CD4-positive, alpha-beta T cell (primary cell): Measurements from ENCODE around the gene SRP72. TPM values are rescaled to one million over a fixed set of nuclear protein-coding genes. Genes with fewer than 3 reads are reported as not detected.
"Not testable (repeated sequence)": the region's sequence is repeated elsewhere in the genome, so short reads cannot be mapped to it uniquely, and the experiment has no call there.

Source experiments
- ATAC-seq: fragments of 200-7000 bp; cut with Tn5 transposase; one replicate; pipeline ENCODE4 v1.10.0; 2022; ENCODE audit warnings: mild to moderate bottlenecking; ENCODE audit not compliant: poor library complexity
- CTCF ChIA-PET: fragments of 350-600 bp; sonication (Branson Sonifier 250); formaldehyde crosslinking; loops from one replicate; lab custom pipeline; 2021; ENCODE audit warnings: antibody characterized with exemption, inconsistent platforms; lab: Charles Lee
- POLR2A ChIA-PET: fragments of 350-600 bp; sonication (Branson Sonifier 250); formaldehyde crosslinking; loops from one replicate; lab custom pipeline; 2021; ENCODE audit warnings: antibody characterized with exemption, inconsistent platforms; lab: Charles Lee
- DNase-seq, 14 experiments: peaks; one replicate each; pipeline ENCODE4 v3.0.0-alpha.2; 2013 to 2020; ENCODE audit warnings: mixed read lengths in 2 of 14
- H3K27ac ChIP-seq, 2 donors: one replicate each; pipeline versions ENCODE4 v1.5.1 to v1.7.0; 2013; ENCODE audit warnings: low read length in 2 of 2, low read depth in 1 of 2, mild to moderate bottlenecking in 1 of 2
- H3K27me3 ChIP-seq, 2 experiments: 1 replicate in 1 of 2; 2 replicates in 1 of 2; pipeline versions ENCODE4 v1.6.1 to v1.7.0; 2013; ENCODE audit warnings: low read length in 2 of 2, control low read depth in 1 of 2, mild to moderate bottlenecking in 1 of 2, moderate library complexity in 1 of 2; ENCODE audit not compliant: insufficient read depth in 2 of 2, control insufficient read depth in 1 of 2
- H3K36me3 ChIP-seq: one replicate; pipeline ENCODE4 v1.6.1; 2013; ENCODE audit warnings: low read length, control low read depth; ENCODE audit not compliant: insufficient read depth
- H3K4me1 ChIP-seq: one replicate; pipeline ENCODE4 v1.6.1; 2013; ENCODE audit warnings: low read length, control low read depth; ENCODE audit not compliant: insufficient read depth
- H3K4me3 ChIP-seq: one replicate; pipeline ENCODE4 v1.5.1; 2013; ENCODE audit warnings: mild to moderate bottlenecking, low read length, moderate library complexity
- H3K9me3 ChIP-seq, 2 experiments: 1 replicate in 1 of 2; 2 replicates in 1 of 2; pipeline versions ENCODE4 v1.6.1 to v1.7.0; 2013; ENCODE audit warnings: low read length in 2 of 2, mild to moderate bottlenecking in 2 of 2, control low read depth in 1 of 2, moderate library complexity in 1 of 2; ENCODE audit not compliant: control insufficient read depth in 1 of 2, insufficient read depth in 1 of 2
- H3K27ac Mint-ChIP-seq: one replicate; pipeline ENCODE4 v1.8.0; 2020; ENCODE audit warnings: mixed read lengths
- H3K27me3 Mint-ChIP-seq: one replicate; pipeline ENCODE4 v1.8.0; 2021; ENCODE audit warnings: mixed read lengths
- H3K36me3 Mint-ChIP-seq: one replicate; pipeline ENCODE4 v1.8.0; 2021; ENCODE audit warnings: low read depth, mixed read lengths
- H3K4me1 Mint-ChIP-seq: one replicate; pipeline ENCODE4 v1.8.0; 2021; ENCODE audit warnings: low read depth, mixed read lengths
- H3K4me3 Mint-ChIP-seq: one replicate; pipeline ENCODE4 v1.8.0; 2020; ENCODE audit warnings: mild to moderate bottlenecking, mixed read lengths
- H3K9me3 Mint-ChIP-seq: one replicate; pipeline ENCODE4 v1.8.0; 2020; ENCODE audit warnings: mixed read lengths
- intact Hi-C, 2 experiments: fragments of 100-400 bp; cut with DNase I in 1 of 2; cut with micrococcal nuclease in 1 of 2; formaldehyde crosslinking; loops; one replicate each; pipeline versions ENCODE4 v1.15.1 to v1.9.0; 2023 to 2025; cut with DNase I, micrococcal nuclease
- total RNA-seq, 174 experiments: library from RNA in 2 of 174; stranded (reverse) in 2 of 174; gene quantifications; one replicate each; pipeline ENCODE4 v1.2.3 and lab custom pipeline; 2021 to 2026
- TF ChIP-seq, protein P1 (sequence below): fragments of 200-600 bp; IDR thresholded peaks from one replicate; pipeline ENCODE4 v1.8.0; 2022; ENCODE audit warnings: antibody characterized with exemption, mild to moderate bottlenecking

SRP72 gene
- total RNA-seq, 2 experiments from 2014 or later, result 108 to 119 TPM

GRCh38 chr4:56463711-56464110, 3.7 kb upstream of the SRP72 start:
- H3K27ac ChIP-seq, result no peak overlapping the region
- no peaks in the 10 kb centered on the region for H3K27me3 ChIP-seq
- Mint-ChIP-seq H3K27me3 (no peaks in the 10 kb centered on the region), H3K36me3 (peaks cover 60% of the 10 kb centered on the region), H3K4me1 (peaks cover 54% of the 10 kb centered on the region), H3K27ac (no peak overlapping the region), H3K9me3 (no peaks in the 10 kb centered on the region), H3K4me3 (no peak overlapping the region)
- peaks cover 26% of the 10 kb centered on the region for H3K4me1 ChIP-seq
- TF ChIP-seq, protein P1, sequence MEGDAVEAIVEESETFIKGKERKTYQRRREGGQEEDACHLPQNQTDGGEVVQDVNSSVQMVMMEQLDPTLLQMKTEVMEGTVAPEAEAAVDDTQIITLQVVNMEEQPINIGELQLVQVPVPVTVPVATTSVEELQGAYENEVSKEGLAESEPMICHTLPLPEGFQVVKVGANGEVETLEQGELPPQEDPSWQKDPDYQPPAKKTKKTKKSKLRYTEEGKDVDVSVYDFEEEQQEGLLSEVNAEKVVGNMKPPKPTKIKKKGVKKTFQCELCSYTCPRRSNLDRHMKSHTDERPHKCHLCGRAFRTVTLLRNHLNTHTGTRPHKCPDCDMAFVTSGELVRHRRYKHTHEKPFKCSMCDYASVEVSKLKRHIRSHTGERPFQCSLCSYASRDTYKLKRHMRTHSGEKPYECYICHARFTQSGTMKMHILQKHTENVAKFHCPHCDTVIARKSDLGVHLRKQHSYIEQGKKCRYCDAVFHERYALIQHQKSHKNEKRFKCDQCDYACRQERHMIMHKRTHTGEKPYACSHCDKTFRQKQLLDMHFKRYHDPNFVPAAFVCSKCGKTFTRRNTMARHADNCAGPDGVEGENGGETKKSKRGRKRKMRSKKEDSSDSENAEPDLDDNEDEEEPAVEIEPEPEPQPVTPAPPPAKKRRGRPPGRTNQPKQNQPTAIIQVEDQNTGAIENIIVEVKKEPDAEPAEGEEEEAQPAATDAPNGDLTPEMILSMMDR, result no peak
- ChIA-PET POLR2A (interaction anchor here (0.7 kb wide), 1 partner anchor 489 kb away, joined by 3 read pairs; no protein-coding TSS in a partner anchor), CTCF (interaction anchor here (0.9 kb wide), 1 partner anchor 18 kb away, joined by 3 read pairs; no protein-coding TSS in a partner anchor)
- DNase-seq (no peak), ATAC-seq (no peak)
- peaks cover 26% of the 10 kb centered on the region for H3K36me3 ChIP-seq
- no peak overlapping the region for H3K4me3 ChIP-seq
- intact Hi-C loops, result loop anchor here in 1 of 2 experiments (2.0 to 10.0 kb wide), 3 partner anchors 23 to 521 kb away; partner anchors contain the start of gene CEP135
- no peaks in the 10 kb centered on the region for H3K9me3 ChIP-seq

DNA sequence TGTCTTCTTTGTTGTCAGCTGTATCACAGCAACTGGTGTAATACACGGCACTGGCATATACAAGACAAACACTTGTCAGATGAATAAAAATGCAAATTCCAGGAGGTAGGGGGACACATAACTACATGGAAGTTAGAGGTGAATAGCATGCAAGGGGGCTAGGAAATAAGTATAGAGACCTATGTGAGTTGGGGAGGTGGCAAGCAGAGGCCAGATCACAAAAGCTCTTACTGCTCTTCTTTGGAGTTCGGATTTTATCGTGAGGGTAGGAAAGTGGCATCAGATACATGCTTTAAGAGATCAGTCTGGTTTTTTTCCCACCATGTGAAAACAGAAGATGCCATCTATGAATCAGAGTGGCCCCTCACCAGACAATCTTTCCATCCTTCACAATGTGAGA, 2.8 kb upstream of the SRP72 start:
- H3K9me3 ChIP-seq, result no peaks in the 10 kb centered on the region
- peaks cover 62% of the 10 kb centered on the region for H3K4me1 Mint-ChIP-seq
- TF ChIP-seq, protein P1, result no peak
- H3K4me3 ChIP-seq, result no peak overlapping the region
- intact Hi-C loops, result loop anchor here in 1 of 2 experiments (2.0 to 10.0 kb wide), 3 partner anchors 24 to 520 kb away; partner anchors contain the start of gene CEP135
- peaks cover 56% of the 10 kb centered on the region for H3K36me3 Mint-ChIP-seq
- peaks cover 26% of the 10 kb centered on the region for H3K4me1 ChIP-seq
- H3K27ac ChIP-seq, result no peak overlapping the region
- no peak for ATAC-seq
- H3K9me3 Mint-ChIP-seq, result no peaks in the 10 kb centered on the region
- ChIA-PET CTCF (interaction anchor here (0.6 to 0.9 kb wide), 2 partner anchors 19 to 75 kb away, joined by 3 read pairs; no protein-coding TSS in a partner anchor), POLR2A (interaction anchor here (1.3 to 2.8 kb wide), 2 partner anchors 28 to 77 kb away, joined by 4 to 47 read pairs; partner anchors contain the start of genes AASDH, PAICS and PPAT)
- H3K36me3 ChIP-seq, result peaks cover 20% of the 10 kb centered on the region
- H3K27ac Mint-ChIP-seq, result peak overlapping the region; percentile 3
- H3K27me3 ChIP-seq, result no peaks in the 10 kb centered on the region
- DNase-seq, result no peak
- no peaks in the 10 kb centered on the region for H3K27me3 Mint-ChIP-seq
- H3K4me3 Mint-ChIP-seq, result peak overlapping the region; percentile 56

- CTCF ChIA-PET, result interaction anchor here (0.6 to 1.9 kb wide), 3 partner anchors 30 to 373 kb away, joined by 3 to 8 read pairs (median 4); partner anchors contain the start of genes PAICS and PPAT
- DNase-seq (peak in 1 of 14 experiments; percentile 2), ATAC-seq (no peak)
- peaks cover 52% of the 10 kb centered on the region for H3K36me3 Mint-ChIP-seq
- TF ChIP-seq, protein P1, result no peak
- intact Hi-C loops, result loop anchor here (2.0 to 10.0 kb wide), 7 partner anchors 25 to 521 kb away; partner anchors contain the start of genes AASDH (in 1 of the 2) and CEP135 (in 1 of the 2)
- no peaks in the 10 kb centered on the region for H3K9me3 Mint-ChIP-seq
- H3K4me1 Mint-ChIP-seq, result peaks cover 68% of the 10 kb centered on the region
- H3K4me3 ChIP-seq, result peak overlapping the region; percentile 93
- H3K27me3 Mint-ChIP-seq, result no peaks in the 10 kb centered on the region
- H3K27ac Mint-ChIP-seq, result peak overlapping the region; percentile 96
- no peak overlapping the region for H3K27ac ChIP-seq
- no peaks in the 10 kb centered on the region for H3K27me3 ChIP-seq
- peaks cover 14% of the 10 kb centered on the region for H3K36me3 ChIP-seq
- peaks cover 26% of the 10 kb centered on the region for H3K4me1 ChIP-seq
- POLR2A ChIA-PET, result interaction anchor here (0.7 to 2.8 kb wide), 5 partner anchors 13 to 79 kb away, joined by 3 to 47 read pairs (median 4); partner anchors contain the start of genes AASDH, PAICS and PPAT
- H3K9me3 ChIP-seq, result no peaks in the 10 kb centered on the region
- peak overlapping the region; percentile 95 for H3K4me3 Mint-ChIP-seq
These were observed 1.7 kb upstream of the SRP72 start for GRCh38 chr4:56465599-56466295.

- peaks cover 68% of the 10 kb centered on the region for H3K4me1 Mint-ChIP-seq
- Histone ChIP-seq H3K4me3 (peak overlapping the region; percentile 93), H3K36me3 (peaks cover 19% of the 10 kb centered on the region), H3K27ac (peak overlapping the region in 1 of 2 donors; percentile 94), H3K4me1 (peaks cover 26% of the 10 kb centered on the region)
- peak; percentile 18 for ATAC-seq
- H3K27ac Mint-ChIP-seq, result peak overlapping the region; percentile 96
- H3K9me3 Mint-ChIP-seq, H3K27me3 Mint-ChIP-seq, H3K27me3 ChIP-seq, H3K9me3 ChIP-seq: not testable (repeated sequence)
- CTCF ChIA-PET, result interaction anchor here (0.6 to 1.9 kb wide), 3 partner anchors 31 to 1038 kb away, joined by 3 to 8 read pairs (median 4); partner anchors contain the start of genes PAICS and PPAT
- intact Hi-C loops, result loop anchor here (5.0 to 10.0 kb wide), 6 partner anchors 39 to 522 kb away; partner anchors contain the start of genes AASDH (in 1 of the 2) and CEP135 (in 1 of the 2)
- POLR2A ChIA-PET, result interaction anchor here (0.7 to 2.8 kb wide), 7 partner anchors 14 to 443 kb away, joined by 3 to 47 read pairs (median 4); partner anchors contain the start of genes AASDH, PAICS and PPAT
- peaks cover 49% of the 10 kb centered on the region for H3K36me3 Mint-ChIP-seq
- peak in 3 of 14 experiments; percentile 9 to 47 (median 44) for DNase-seq
- peak overlapping the region; percentile 95 for H3K4me3 Mint-ChIP-seq
These were observed 1.1 kb upstream of the SRP72 start for GRCh38 chr4:56466296-56466761.
